Epithelial cell of esophagus (primary cell): ENCODE results near the gene DDC.

Source experiments
- DNase-seq: peaks from one replicate; pipeline ENCODE4 v3.0.0; 2010; ENCODE audit warnings: low read depth
- H3K4me3 ChIP-seq: 2 replicates; pipeline ENCODE4 v1.5.1; 2011; ENCODE audit warnings: mild to moderate bottlenecking, low read length, control low read depth
- TF ChIP-seq, protein P1 (sequence below): IDR thresholded peaks from 2 replicates; pipeline ENCODE4 v1.5.1; 2011; ENCODE audit warnings: low read depth, mild to moderate bottlenecking, low read length, control low read depth, inconsistent platforms; ENCODE audit not compliant: insufficient read depth; ENCODE audit errors: missing control alignments

The DDC gene

DNA sequence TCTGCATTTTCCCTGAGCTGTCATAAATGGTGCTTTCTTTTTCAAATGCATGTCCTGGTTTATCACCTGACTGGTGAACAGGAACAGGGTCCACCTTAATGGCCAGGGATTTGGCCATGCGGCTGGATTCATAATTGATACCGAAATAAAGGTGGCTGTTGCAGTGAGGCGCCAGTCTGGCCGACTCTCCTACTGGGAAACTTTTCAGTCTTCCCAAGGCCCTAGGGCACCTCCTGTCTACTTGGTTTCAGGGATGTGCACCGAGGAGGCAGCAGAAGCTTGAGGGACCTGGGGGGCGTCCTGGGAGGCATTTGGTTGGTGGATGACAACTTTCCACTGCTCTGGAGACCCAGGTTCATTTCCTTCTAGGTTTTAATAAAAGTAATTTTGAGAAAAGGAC, 68.6 kb downstream of the DDC start:
- no peak overlapping the region for H3K4me3 ChIP-seq
- TF ChIP-seq, protein P1, sequence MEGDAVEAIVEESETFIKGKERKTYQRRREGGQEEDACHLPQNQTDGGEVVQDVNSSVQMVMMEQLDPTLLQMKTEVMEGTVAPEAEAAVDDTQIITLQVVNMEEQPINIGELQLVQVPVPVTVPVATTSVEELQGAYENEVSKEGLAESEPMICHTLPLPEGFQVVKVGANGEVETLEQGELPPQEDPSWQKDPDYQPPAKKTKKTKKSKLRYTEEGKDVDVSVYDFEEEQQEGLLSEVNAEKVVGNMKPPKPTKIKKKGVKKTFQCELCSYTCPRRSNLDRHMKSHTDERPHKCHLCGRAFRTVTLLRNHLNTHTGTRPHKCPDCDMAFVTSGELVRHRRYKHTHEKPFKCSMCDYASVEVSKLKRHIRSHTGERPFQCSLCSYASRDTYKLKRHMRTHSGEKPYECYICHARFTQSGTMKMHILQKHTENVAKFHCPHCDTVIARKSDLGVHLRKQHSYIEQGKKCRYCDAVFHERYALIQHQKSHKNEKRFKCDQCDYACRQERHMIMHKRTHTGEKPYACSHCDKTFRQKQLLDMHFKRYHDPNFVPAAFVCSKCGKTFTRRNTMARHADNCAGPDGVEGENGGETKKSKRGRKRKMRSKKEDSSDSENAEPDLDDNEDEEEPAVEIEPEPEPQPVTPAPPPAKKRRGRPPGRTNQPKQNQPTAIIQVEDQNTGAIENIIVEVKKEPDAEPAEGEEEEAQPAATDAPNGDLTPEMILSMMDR, result no peak
- no peak for DNase-seq

DNA sequence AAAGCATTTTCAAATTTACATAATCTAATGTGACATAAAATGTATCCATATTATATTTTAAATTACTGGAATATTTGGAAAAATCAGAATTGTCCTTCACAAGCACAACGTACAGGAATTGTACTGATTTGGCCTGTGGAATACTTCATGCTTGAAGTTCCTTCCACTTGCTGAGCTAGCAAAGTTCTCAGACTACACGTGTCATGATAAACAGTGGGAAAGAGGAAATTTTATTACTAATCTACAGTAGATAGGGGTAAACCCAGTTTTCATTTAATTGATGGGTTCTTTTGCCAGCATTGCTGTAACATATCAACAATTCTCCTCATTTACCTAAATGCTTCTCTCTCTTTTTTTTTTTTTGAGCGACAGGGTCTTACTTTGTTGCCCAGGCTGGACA, 69.5 kb downstream of the DDC start:
- TF ChIP-seq, protein P1, result no peak
- H3K4me3 ChIP-seq, result no peak overlapping the region
- DNase-seq, result no peak

DNA sequence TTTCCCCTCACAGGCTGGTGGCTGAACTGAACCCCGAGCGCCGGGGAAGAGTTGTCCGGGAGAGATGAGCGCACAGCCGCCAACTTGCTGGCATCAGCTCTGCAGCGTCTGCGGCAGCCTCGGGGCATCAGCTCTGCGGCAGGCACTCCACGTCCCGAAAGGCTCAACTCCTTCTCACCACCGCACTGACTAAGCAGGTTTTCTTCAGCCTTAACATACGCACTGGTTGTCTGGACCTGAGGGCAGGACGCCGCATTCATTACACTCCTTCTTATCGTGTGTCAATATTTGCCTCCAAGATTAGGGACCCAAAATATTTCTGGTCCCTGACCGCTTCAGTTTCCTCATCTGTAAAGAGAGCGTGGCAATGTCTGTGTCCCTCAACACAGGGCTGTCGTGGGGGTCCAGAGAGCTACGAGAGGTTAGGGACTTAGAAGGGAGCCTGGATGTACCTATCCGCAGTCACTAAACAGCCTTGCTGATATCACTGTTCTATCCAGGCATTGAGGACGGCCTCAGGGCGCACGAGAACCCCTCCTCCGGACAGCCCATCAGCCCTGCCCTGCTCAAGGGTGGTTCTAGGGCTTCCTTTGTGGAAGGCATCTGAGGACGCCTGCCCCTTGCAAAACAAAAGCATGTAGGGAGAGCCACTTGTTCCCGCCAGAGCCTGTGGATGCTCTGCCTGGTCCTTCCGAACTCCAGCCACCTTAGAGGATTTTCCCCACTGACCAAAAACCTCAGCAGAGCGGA, 72.3 kb downstream of the DDC start:
- no peak for DNase-seq
- TF ChIP-seq, protein P1, result no peak
- H3K4me3 ChIP-seq, result no peak overlapping the region

DNA sequence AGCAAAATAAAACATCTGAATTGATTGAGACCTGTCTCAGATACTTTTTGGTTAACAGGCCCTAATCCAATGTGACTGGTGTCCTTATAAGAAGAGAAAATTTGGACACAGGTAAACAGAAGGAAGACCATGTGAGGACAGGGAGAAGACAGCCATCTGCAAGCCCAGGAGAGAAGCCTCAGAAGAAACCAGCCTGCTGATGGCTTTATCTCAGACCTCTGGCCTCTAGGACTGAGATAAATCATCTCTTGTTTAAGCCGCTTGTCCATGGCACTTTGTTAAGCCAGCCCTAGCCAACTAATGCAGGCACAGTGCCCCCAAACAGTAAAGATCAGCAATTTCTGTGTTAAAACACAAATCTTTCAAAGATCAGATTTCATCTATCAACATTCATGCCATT, 73.3 kb downstream of the DDC start:
- no peak overlapping the region for H3K4me3 ChIP-seq
- TF ChIP-seq, protein P1, result no peak
- no peak for DNase-seq

DNA sequence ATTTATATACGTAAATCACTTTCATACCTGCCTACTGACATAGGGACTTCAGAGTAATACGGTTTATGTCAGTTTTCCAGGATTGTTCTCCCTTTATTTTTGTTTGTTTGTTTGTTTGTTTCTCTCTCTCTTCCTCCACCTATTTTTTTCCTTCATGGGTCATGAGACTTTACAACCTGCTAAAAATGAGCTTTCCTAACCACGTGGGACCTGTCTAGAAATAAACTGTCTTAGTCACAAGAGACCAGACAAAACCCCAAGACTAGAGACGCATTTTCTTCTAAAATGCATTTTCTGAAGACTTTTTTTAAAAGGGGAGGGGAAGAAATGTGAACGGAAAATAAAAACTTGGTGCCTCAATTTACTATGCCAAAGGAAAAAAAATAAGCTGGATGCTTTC, 74.0 kb downstream of the DDC start:
- no peak for DNase-seq
- TF ChIP-seq, protein P1, result no peak
- no peak overlapping the region for H3K4me3 ChIP-seq

DNA sequence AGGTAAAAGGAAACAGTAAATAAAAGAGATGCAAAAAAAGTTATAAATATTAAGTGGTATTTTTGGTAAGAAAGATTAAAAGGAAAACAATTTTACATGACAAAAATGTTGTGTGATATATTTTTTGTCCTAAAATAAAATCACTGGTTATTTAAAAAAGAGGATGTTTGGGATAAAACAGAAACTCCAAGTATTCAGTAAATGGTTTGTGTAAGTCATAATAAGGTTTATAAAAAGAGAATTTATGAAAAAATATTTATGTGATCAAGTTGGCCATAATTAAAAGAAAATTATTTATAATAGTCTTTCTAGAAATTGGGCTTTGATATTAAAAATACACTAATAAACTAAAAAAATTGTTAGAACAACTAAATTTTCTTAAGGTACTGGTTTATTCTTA, 76.8 kb downstream of the DDC start:
- TF ChIP-seq, protein P1, result no peak
- no peak for DNase-seq
- H3K4me3 ChIP-seq, result no peak overlapping the region

DNA sequence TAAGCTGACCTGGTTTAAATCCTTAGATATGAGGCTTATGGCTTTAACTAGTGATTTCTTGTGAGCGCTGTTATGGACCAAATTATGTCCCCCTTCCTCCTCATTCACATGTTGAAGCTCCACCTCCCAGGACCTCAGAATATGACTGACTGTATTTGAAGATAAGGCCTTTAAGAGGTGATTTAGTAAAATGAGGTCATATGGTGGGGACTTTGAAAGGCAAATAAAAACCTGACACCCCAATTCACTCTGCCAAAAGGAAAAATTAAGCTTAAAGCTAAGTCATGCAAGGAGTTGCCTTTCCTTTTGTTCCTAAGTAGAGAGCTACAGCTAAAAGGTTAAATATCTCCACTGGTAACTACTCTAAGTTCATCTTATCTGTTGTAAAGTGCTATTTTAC, 78.7 kb downstream of the DDC start:
- TF ChIP-seq, protein P1, result no peak
- DNase-seq, result no peak
- no peak overlapping the region for H3K4me3 ChIP-seq
